BJ (cell line): ENCODE measurements around the gene SPIB. TPM values are rescaled to one million over a fixed set of nuclear protein-coding genes. Genes with fewer than 3 reads are reported as not detected.

Experiments used
- CTCF ChIA-PET: fragments of 350-600 bp; formaldehyde crosslinking; extraction: SDS; loops from one replicate; lab custom pipeline; 2021; ENCODE audit warnings: antibody characterized with exemption, inconsistent platforms; lab: Yijun Ruan, JAX
- POLR2A ChIA-PET: fragments of 300-600 bp; sonication (Branson Sonifier 250); formaldehyde crosslinking; extraction: SDS; loops from one replicate; lab custom pipeline; 2021; ENCODE audit warnings: antibody characterized with exemption; lab: Charles Lee
- DNase-seq: peaks from one replicate; pipeline ENCODE4 v3.0.0-alpha.2; 2011; ENCODE audit warnings: low read depth
- H3K27me3 ChIP-seq: 2 replicates; pipeline ENCODE4 v1.6.0; 2011; ENCODE audit warnings: low read length; ENCODE audit not compliant: control insufficient read depth, insufficient read depth
- H3K36me3 ChIP-seq: 2 replicates; pipeline ENCODE4 v1.5.1; 2011; ENCODE audit warnings: low read length; ENCODE audit not compliant: control insufficient read depth, insufficient read depth
- H3K4me3 ChIP-seq: 2 replicates; pipeline ENCODE4 v1.5.1; 2011; ENCODE audit warnings: low read depth, mild to moderate bottlenecking, control low read depth, low read length
- polyA plus RNA-seq: library from polyadenylated mRNA; depleted of rRNA; stranded (reverse); fragments of >200 nt; gene quantifications from 2 replicates; pipeline ENCODE4 v1.2.3, GENCODE V29; 2011
- TF ChIP-seq, protein P1 (sequence below): IDR thresholded peaks from 2 replicates; pipeline ENCODE4 v1.5.1; 2011; ENCODE audit warnings: low read depth, mild to moderate bottlenecking, control low read depth, inconsistent platforms, low read length, moderate library complexity; ENCODE audit not compliant: insufficient read depth

Gene SPIB
- polyA plus RNA-seq, 1 experiment = not detected

DNA sequence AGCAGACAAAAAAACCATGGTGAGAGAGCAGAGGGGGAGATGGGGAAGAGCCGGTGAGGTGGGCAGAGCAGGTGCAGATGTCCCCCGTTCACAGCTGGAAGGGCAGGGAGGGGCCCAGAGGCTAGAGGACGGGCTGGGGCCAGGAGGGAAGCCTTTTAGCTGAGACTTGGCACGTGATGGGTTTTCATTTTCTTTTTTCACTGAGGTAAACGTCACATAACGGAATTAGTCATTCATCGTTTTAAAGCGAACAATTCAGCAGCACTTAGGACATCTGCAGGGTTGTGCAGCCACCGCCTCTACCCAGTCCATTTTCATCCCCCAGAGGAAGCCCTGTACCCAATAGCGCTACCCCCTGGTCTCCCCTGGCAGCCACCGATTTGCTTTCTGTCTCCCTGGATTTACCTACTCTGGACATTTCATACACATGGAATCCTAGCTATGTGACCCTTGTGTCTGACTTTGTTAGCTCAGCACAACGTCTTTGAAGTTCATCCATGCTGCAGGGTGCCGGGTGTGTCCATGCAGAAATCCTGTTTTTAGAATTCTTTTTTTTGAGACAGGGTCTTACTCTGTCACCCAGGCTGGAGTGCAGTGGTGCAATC lies 41.5 kb downstream of the SPIB start:
- ChIA-PET POLR2A (interaction anchor here (1.0 kb wide), 1 partner anchor 92 kb away, joined by 3 read pairs; no protein-coding TSS in a partner anchor), CTCF (interaction anchor here (0.7 to 7.8 kb wide), 17 partner anchors 8 to 108 kb away, joined by 3 to 82 read pairs (median 4); partner anchors contain the start of genes NAPSA, NR1H2 and POLD1)
- Histone ChIP-seq H3K4me3 (no peak overlapping the region), H3K36me3 (no peaks in the 10 kb centered on the region), H3K27me3 (peaks cover 2% of the 10 kb centered on the region; the same call in 1 of the 2 replicates)
- DNase-seq = no peak
- TF ChIP-seq, protein P1, sequence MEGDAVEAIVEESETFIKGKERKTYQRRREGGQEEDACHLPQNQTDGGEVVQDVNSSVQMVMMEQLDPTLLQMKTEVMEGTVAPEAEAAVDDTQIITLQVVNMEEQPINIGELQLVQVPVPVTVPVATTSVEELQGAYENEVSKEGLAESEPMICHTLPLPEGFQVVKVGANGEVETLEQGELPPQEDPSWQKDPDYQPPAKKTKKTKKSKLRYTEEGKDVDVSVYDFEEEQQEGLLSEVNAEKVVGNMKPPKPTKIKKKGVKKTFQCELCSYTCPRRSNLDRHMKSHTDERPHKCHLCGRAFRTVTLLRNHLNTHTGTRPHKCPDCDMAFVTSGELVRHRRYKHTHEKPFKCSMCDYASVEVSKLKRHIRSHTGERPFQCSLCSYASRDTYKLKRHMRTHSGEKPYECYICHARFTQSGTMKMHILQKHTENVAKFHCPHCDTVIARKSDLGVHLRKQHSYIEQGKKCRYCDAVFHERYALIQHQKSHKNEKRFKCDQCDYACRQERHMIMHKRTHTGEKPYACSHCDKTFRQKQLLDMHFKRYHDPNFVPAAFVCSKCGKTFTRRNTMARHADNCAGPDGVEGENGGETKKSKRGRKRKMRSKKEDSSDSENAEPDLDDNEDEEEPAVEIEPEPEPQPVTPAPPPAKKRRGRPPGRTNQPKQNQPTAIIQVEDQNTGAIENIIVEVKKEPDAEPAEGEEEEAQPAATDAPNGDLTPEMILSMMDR = no peak

DNA sequence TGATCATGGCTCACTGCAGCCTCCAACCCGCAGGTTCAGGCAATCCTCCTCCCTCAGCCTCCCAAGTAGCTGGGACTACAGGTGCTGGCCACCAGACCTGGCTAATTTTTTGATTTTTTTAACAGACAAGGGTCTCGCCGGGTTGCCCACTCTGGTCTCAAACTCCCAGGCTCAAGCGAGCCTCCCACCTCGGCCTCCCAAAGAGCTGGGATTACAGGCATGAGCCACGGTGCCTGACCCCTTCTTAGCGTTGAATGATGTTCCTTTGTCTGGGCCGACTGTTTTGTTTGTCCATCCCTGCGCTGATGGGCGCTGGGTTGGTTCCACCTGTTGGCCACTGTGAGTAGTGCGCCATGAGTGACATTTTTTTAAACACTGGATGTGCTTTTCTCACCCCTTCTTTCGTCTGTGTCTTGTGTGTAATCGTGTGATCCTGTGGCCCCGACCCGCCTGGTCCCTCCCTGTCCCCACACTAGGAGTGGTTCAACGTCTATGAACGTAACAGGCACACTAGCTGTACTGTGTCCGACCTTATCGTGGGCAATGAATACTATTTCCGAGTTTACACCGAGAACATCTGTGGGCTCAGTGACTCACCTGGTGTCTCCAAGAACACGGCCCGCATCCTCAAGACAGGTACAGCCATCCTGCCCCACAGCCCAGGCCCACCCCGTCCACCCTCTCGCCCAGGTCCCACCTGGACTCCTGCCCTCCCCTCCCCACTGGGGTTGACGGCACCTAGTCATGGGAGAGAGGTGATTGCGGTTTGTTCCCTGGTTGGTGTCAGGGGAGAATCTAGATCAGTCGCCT lies 42.5 kb downstream of the SPIB start:
- POLR2A ChIA-PET = interaction anchor here (1.0 kb wide), 1 partner anchor 93 kb away, joined by 3 read pairs; no protein-coding TSS in a partner anchor
- DNase-seq = peak; percentile 6
- CTCF ChIA-PET = interaction anchor here (0.7 to 7.8 kb wide), 18 partner anchors 8 to 109 kb away, joined by 3 to 82 read pairs (median 4); partner anchors contain the start of genes NAPSA, NR1H2 and POLD1
- no peak overlapping the region for H3K4me3 ChIP-seq
- H3K36me3 ChIP-seq = no peaks in the 10 kb centered on the region
- peaks cover 2% of the 10 kb centered on the region; the same call in 1 of the 2 replicates for H3K27me3 ChIP-seq
- TF ChIP-seq, protein P1 = peak; percentile 86

DNA sequence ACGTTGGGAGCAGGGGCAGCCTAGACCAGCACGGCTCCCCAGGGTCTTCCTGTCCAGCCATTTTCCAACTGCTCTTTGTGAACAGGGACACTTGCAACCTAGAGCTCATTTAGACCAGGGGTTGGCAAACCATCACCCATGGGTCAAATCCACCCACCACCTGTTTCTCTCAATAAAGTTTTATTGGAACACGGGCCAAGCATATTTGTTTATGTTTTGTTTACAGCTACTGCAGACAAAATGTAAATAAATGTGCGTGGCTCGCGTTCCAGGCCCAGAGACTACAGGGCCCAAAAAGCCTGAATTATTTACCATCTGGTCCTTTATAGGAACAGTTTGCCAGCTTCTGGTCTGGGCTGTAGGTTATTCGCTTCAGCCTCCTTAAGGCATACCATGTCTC lies 44.2 kb downstream of the SPIB start:
- POLR2A ChIA-PET = interaction anchor here (1.2 kb wide), 1 partner anchor 94 kb away, joined by 9 read pairs; no protein-coding TSS in a partner anchor

DNA sequence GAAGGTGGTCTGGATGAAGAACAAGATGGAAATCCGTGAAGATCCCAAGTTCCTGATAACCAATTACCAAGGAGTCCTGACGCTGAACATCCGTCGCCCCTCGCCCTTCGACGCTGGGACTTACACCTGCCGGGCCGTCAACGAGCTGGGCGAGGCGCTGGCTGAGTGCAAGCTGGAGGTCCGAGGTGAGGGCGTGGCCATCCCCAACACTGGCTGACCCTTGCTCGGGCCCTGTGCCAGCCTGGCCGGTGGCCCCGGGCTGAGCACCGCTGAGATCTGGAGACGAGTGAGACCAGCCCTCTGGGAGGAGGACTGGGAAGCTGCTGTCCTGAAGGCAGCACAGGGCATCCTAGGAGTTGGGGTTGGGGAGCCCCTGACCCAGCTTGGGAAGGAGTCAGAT lies 45.6 kb downstream of the SPIB start:
- Histone ChIP-seq H3K36me3 (no peaks in the 10 kb centered on the region), H3K27me3 (no peaks in the 10 kb centered on the region), H3K4me3 (no peak overlapping the region)
- DNase-seq = no peak
- CTCF ChIA-PET = interaction anchor here (1.1 to 7.8 kb wide), 3 partner anchors 97 to 112 kb away, joined by 4 to 82 read pairs (median 79); partner anchors contain the start of gene NAPSA
- TF ChIP-seq, protein P1 = no peak
- POLR2A ChIA-PET = no interaction called here

More for the DNA sequence above, 44.2 kb downstream of the SPIB start:
- Histone ChIP-seq H3K27me3 (no peaks in the 10 kb centered on the region), H3K36me3 (no peaks in the 10 kb centered on the region), H3K4me3 (no peak overlapping the region)
- DNase-seq = no peak
- TF ChIP-seq, protein P1 = no peak
- CTCF ChIA-PET = interaction anchor here (1.1 to 7.8 kb wide), 5 partner anchors 13 to 106 kb away, joined by 4 to 82 read pairs (median 15); partner anchors contain the start of genes NAPSA and NR1H2
